Panc1 (cell line): ENCODE results near the gene TAGLN2.

Source experiments
- TCF7L2 ChIP-seq: IDR thresholded peaks from 2 replicates; pipeline ENCODE4 v1.6.1; 2011; ENCODE audit warnings: mild to moderate bottlenecking, low read depth, low read length, inconsistent platforms
- TF ChIP-seq, protein P1 (sequence below): fragments of 450-650 bp; IDR thresholded peaks from 2 replicates; pipeline ENCODE4 v1.5.1; 2017; ENCODE audit warnings: mild to moderate bottlenecking
- TF ChIP-seq, protein P2 (sequence below), 2 experiments: IDR thresholded peaks; 2 replicates each; pipeline ENCODE4 v1.6.1; 2011 to 2012; ENCODE audit warnings: low read depth in 2 of 2, control low read depth in 1 of 2, low read length in 1 of 2, mild to moderate bottlenecking in 1 of 2, moderate library complexity in 1 of 2; ENCODE audit not compliant: insufficient read depth in 1 of 2

GRCh38 chr1:159952932-159953331 lies 27.6 kb upstream of the TAGLN2 start:
- TF ChIP-seq, protein P1, sequence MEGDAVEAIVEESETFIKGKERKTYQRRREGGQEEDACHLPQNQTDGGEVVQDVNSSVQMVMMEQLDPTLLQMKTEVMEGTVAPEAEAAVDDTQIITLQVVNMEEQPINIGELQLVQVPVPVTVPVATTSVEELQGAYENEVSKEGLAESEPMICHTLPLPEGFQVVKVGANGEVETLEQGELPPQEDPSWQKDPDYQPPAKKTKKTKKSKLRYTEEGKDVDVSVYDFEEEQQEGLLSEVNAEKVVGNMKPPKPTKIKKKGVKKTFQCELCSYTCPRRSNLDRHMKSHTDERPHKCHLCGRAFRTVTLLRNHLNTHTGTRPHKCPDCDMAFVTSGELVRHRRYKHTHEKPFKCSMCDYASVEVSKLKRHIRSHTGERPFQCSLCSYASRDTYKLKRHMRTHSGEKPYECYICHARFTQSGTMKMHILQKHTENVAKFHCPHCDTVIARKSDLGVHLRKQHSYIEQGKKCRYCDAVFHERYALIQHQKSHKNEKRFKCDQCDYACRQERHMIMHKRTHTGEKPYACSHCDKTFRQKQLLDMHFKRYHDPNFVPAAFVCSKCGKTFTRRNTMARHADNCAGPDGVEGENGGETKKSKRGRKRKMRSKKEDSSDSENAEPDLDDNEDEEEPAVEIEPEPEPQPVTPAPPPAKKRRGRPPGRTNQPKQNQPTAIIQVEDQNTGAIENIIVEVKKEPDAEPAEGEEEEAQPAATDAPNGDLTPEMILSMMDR: no peak
- TF ChIP-seq TCF7L2: no peak
- TF ChIP-seq, protein P2, sequence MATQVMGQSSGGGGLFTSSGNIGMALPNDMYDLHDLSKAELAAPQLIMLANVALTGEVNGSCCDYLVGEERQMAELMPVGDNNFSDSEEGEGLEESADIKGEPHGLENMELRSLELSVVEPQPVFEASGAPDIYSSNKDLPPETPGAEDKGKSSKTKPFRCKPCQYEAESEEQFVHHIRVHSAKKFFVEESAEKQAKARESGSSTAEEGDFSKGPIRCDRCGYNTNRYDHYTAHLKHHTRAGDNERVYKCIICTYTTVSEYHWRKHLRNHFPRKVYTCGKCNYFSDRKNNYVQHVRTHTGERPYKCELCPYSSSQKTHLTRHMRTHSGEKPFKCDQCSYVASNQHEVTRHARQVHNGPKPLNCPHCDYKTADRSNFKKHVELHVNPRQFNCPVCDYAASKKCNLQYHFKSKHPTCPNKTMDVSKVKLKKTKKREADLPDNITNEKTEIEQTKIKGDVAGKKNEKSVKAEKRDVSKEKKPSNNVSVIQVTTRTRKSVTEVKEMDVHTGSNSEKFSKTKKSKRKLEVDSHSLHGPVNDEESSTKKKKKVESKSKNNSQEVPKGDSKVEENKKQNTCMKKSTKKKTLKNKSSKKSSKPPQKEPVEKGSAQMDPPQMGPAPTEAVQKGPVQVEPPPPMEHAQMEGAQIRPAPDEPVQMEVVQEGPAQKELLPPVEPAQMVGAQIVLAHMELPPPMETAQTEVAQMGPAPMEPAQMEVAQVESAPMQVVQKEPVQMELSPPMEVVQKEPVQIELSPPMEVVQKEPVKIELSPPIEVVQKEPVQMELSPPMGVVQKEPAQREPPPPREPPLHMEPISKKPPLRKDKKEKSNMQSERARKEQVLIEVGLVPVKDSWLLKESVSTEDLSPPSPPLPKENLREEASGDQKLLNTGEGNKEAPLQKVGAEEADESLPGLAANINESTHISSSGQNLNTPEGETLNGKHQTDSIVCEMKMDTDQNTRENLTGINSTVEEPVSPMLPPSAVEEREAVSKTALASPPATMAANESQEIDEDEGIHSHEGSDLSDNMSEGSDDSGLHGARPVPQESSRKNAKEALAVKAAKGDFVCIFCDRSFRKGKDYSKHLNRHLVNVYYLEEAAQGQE (IDR thresholded peaks at IDR 0.05; ENCODE audit: insufficient read depth in 1 of 2, low read depth in 2 of 2, low read length in 1 of 2): no peak
